ENCODE results near the gene WDFY4.

The WDFY4 gene

DNA sequence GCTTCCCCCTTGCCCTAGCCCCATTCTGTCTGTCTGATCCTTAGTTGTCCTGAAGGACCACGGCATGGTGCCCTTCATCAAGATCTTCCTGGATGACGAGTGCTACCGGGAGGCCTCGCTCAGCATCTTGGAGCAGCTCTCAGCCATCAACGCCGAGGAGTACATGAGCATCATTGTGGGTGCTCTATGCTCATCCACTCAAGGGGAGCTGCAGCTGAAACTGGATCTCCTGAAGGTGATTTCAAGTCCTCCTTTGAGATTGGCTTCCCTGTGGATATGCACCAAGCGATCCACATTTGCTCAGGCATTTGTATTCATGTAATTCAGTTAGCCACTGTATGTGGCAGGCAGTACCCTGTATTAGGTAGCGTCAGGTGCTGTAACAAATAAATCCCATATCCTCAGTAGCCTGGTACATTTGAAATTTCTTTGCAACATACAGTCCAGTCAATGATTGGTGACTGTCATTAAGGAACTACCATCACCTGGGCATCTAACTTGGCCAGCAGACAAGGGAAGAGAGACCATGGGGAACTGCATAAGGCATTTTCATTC lies 51.2 kb downstream of the WDFY4 start:
- H3K27ac ChIP-seq (ENCODE audit: low read length, poor library complexity, severe bottlenecking): no peak overlapping the region
- H2BK15ac ChIP-seq (ENCODE audit: low read depth, poor library complexity, severe bottlenecking): no peak overlapping the region
- peaks cover 12 to 61% of the 10 kb centered on the region in 2 experiments for H3K27me3 ChIP-seq (ENCODE audit: control insufficient read depth in 1 of 2, insufficient read depth in 1 of 2, low read length in 2 of 2)
- H2BK5ac ChIP-seq (ENCODE audit: low read depth, low read length, poor library complexity, severe bottlenecking): no peak overlapping the region
- no peak overlapping the region for H2AK5ac ChIP-seq (ENCODE audit: low read length, severe bottlenecking)
- no peaks in the 10 kb centered on the region for H3K9me3 ChIP-seq (ENCODE audit: control insufficient read depth, low read length)
- no peak overlapping the region for H3K4ac ChIP-seq (ENCODE audit: low read depth in 1 of 2, low read length in 2 of 2)
- no peak overlapping the region for H4K8ac ChIP-seq (ENCODE audit: low read length)
- no peak overlapping the region for H3K4me3 ChIP-seq (ENCODE audit: insufficient read depth in 1 of 2, low read depth in 1 of 2, low read length in 2 of 2)
- H3K9ac ChIP-seq (ENCODE audit: low read length): no peak overlapping the region
- H3K14ac ChIP-seq (ENCODE audit: low read length in 2 of 2): no peak overlapping the region
- H3K23ac ChIP-seq (ENCODE audit: low read length in 2 of 2): no peak overlapping the region
- H3K4me1 ChIP-seq (ENCODE audit: control insufficient read depth, insufficient read depth, low read depth, low read length): no peaks in the 10 kb centered on the region
- H2AFZ ChIP-seq (ENCODE audit: low read depth, low read length): no peak overlapping the region
- H3K4me2 ChIP-seq (ENCODE audit: low read length, poor library complexity, severe bottlenecking): no peak overlapping the region
- DNase-seq: no peak
- H3K36me3 ChIP-seq (ENCODE audit: control insufficient read depth in 1 of 2, insufficient read depth in 2 of 2, low read depth in 1 of 2, low read length in 2 of 2): no peaks in the 10 kb centered on the region
- no peak overlapping the region for H2BK120ac ChIP-seq (ENCODE audit: low read depth, low read length)
- 85% methylated on average over 8 of the region's 8 CpGs for WGBS
- H3K18ac ChIP-seq (ENCODE audit: low read depth in 1 of 2, low read length in 2 of 2): no peak overlapping the region
- H2BK12ac ChIP-seq (ENCODE audit: low read length in 2 of 2): no peak overlapping the region
- no peak overlapping the region for H4K91ac ChIP-seq (ENCODE audit: low read length)
- H3K79me1 ChIP-seq (replicated peaks; ENCODE audit: low read length, poor library complexity, severe bottlenecking): no peaks in the 10 kb centered on the region

DNA sequence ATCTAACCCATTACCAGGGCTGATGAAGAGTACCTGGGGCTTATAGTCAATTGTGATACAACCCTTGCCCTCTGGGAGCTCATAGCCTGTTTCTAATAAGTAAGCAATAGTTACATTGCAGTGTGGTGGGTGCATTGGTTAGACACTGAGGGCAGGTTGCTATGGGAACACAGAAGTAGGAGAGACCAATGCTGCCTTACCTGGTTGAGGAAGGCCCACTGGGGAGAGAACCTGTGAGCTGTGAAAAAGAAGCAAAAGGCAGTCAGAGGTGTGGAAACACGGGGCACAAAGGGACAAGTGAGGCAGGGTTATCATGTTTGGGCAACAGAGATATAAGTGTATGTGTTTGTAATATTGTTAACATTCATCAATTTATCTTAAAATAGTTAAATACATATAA lies 51.9 kb downstream of the WDFY4 start:
- Histone ChIP-seq H3K23ac (ENCODE audit: low read length in 2 of 2) (peak overlapping the region in 1 of 2 experiments; percentile 85), H2BK5ac (ENCODE audit: low read depth, low read length, poor library complexity, severe bottlenecking) (no peak overlapping the region), H3K27me3 (ENCODE audit: control insufficient read depth in 1 of 2, insufficient read depth in 1 of 2, low read length in 2 of 2) (peaks cover 8 to 59% of the 10 kb centered on the region in 2 experiments), H3K18ac (ENCODE audit: low read depth in 1 of 2, low read length in 2 of 2) (no peak overlapping the region), H4K91ac (ENCODE audit: low read length) (no peak overlapping the region), H2AFZ (ENCODE audit: low read depth, low read length) (no peak overlapping the region), H4K8ac (ENCODE audit: low read length) (no peak overlapping the region), H3K36me3 (ENCODE audit: control insufficient read depth in 1 of 2, insufficient read depth in 2 of 2, low read depth in 1 of 2, low read length in 2 of 2) (no peaks in the 10 kb centered on the region), H3K4me3 (ENCODE audit: insufficient read depth in 1 of 2, low read depth in 1 of 2, low read length in 2 of 2) (no peak overlapping the region), H3K14ac (ENCODE audit: low read length in 2 of 2) (no peak overlapping the region), H2BK15ac (ENCODE audit: low read depth, poor library complexity, severe bottlenecking) (no peak overlapping the region), H3K79me1 (replicated peaks; ENCODE audit: low read length, poor library complexity, severe bottlenecking) (no peaks in the 10 kb centered on the region), H2AK5ac (ENCODE audit: low read length, severe bottlenecking) (no peak overlapping the region), H3K4me1 (ENCODE audit: control insufficient read depth, insufficient read depth, low read depth, low read length) (no peaks in the 10 kb centered on the region), H3K27ac (ENCODE audit: low read length, poor library complexity, severe bottlenecking) (no peak overlapping the region), H3K4me2 (ENCODE audit: low read length, poor library complexity, severe bottlenecking) (no peak overlapping the region), H3K9me3 (ENCODE audit: control insufficient read depth, low read length) (no peaks in the 10 kb centered on the region), H3K4ac (ENCODE audit: low read depth in 1 of 2, low read length in 2 of 2) (no peak overlapping the region), H2BK12ac (ENCODE audit: low read length in 2 of 2) (no peak overlapping the region), H3K9ac (ENCODE audit: low read length) (no peak overlapping the region), H2BK120ac (ENCODE audit: low read depth, low read length) (no peak overlapping the region)
- DNase-seq: no peak
- WGBS: no CpG with 5 or more reads among the region's 1 CpG

DNA sequence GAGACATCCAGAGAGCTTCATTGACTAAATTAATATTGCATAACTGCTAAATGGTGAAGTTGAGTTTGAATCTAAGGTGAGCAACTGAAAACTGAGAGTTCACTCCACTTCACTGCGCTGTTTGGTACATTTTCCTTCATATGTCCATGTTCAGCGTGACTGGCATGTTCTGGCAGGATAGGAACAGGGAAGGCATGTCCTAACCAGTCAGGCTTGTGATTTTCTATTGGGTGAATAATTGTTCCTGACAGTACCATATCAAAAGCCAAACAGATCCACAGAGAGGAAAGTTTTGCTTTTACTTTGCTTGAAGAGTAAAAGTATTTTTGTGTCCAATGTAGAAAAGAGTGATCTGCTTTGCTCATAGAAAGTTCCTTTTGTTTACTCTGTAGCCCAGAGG lies 53.2 kb downstream of the WDFY4 start:
- H3K9me3 ChIP-seq (ENCODE audit: control insufficient read depth, low read length): no peaks in the 10 kb centered on the region
- no peak overlapping the region for H3K4me2 ChIP-seq (ENCODE audit: low read length, poor library complexity, severe bottlenecking)
- H3K18ac ChIP-seq (ENCODE audit: low read depth in 1 of 2, low read length in 2 of 2): no peak overlapping the region
- no peak overlapping the region for H2AFZ ChIP-seq (ENCODE audit: low read depth, low read length)
- no peak overlapping the region for H2BK12ac ChIP-seq (ENCODE audit: low read length in 2 of 2)
- no peak overlapping the region for H3K4me3 ChIP-seq (ENCODE audit: insufficient read depth in 1 of 2, low read depth in 1 of 2, low read length in 2 of 2)
- H3K14ac ChIP-seq (ENCODE audit: low read length in 2 of 2): no peak overlapping the region
- H3K79me1 ChIP-seq (replicated peaks; ENCODE audit: low read length, poor library complexity, severe bottlenecking): no peaks in the 10 kb centered on the region
- no peak overlapping the region for H3K23ac ChIP-seq (ENCODE audit: low read length in 2 of 2)
- no peak overlapping the region for H4K8ac ChIP-seq (ENCODE audit: low read length)
- no peak overlapping the region for H3K4ac ChIP-seq (ENCODE audit: low read depth in 1 of 2, low read length in 2 of 2)
- H3K27ac ChIP-seq (ENCODE audit: low read length, poor library complexity, severe bottlenecking): no peak overlapping the region
- no peak overlapping the region for H2BK120ac ChIP-seq (ENCODE audit: low read depth, low read length)
- H3K4me1 ChIP-seq (ENCODE audit: control insufficient read depth, insufficient read depth, low read depth, low read length): no peaks in the 10 kb centered on the region
- no peak overlapping the region for H3K9ac ChIP-seq (ENCODE audit: low read length)
- DNase-seq: no peak
- H2AK5ac ChIP-seq (ENCODE audit: low read length, severe bottlenecking): no peak overlapping the region
- H2BK15ac ChIP-seq (ENCODE audit: low read depth, poor library complexity, severe bottlenecking): no peak overlapping the region
- H2BK5ac ChIP-seq (ENCODE audit: low read depth, low read length, poor library complexity, severe bottlenecking): no peak overlapping the region
- H4K91ac ChIP-seq (ENCODE audit: low read length): no peak overlapping the region
- peaks cover 16 to 52% of the 10 kb centered on the region in 2 experiments for H3K27me3 ChIP-seq (ENCODE audit: control insufficient read depth in 1 of 2, insufficient read depth in 1 of 2, low read length in 2 of 2)
- 76% methylated on average over 2 of the region's 2 CpGs for WGBS
- no peaks in the 10 kb centered on the region for H3K36me3 ChIP-seq (ENCODE audit: control insufficient read depth in 1 of 2, insufficient read depth in 2 of 2, low read depth in 1 of 2, low read length in 2 of 2)

GRCh38 chr10:48739170-48739569 lies 54.5 kb downstream of the WDFY4 start:
- H3K27me3 ChIP-seq (ENCODE audit: control insufficient read depth in 1 of 2, insufficient read depth in 1 of 2, low read length in 2 of 2): peaks cover 17 to 51% of the 10 kb centered on the region in 2 experiments
- no peak overlapping the region for H2BK120ac ChIP-seq (ENCODE audit: low read depth, low read length)
- no peak overlapping the region for H2BK15ac ChIP-seq (ENCODE audit: low read depth, poor library complexity, severe bottlenecking)
- H2AFZ ChIP-seq (ENCODE audit: low read depth, low read length): no peak overlapping the region
- WGBS: 92% methylated on average over 4 of the region's 7 CpGs
- H3K14ac ChIP-seq (ENCODE audit: low read length in 2 of 2): no peak overlapping the region
- H4K8ac ChIP-seq (ENCODE audit: low read length): no peak overlapping the region
- H4K91ac ChIP-seq (ENCODE audit: low read length): no peak overlapping the region
- no peaks in the 10 kb centered on the region for H3K4me1 ChIP-seq (ENCODE audit: control insufficient read depth, insufficient read depth, low read depth, low read length)
- no peak overlapping the region for H3K23ac ChIP-seq (ENCODE audit: low read length in 2 of 2)
- no peak overlapping the region for H2BK12ac ChIP-seq (ENCODE audit: low read length in 2 of 2)
- H3K79me1 ChIP-seq (replicated peaks; ENCODE audit: low read length, poor library complexity, severe bottlenecking): no peaks in the 10 kb centered on the region
- no peak overlapping the region for H2BK5ac ChIP-seq (ENCODE audit: low read depth, low read length, poor library complexity, severe bottlenecking)
- H3K18ac ChIP-seq (ENCODE audit: low read depth in 1 of 2, low read length in 2 of 2): no peak overlapping the region
- H3K9ac ChIP-seq (ENCODE audit: low read length): no peak overlapping the region
- DNase-seq: no peak
- no peak overlapping the region for H3K4me2 ChIP-seq (ENCODE audit: low read length, poor library complexity, severe bottlenecking)
- H3K36me3 ChIP-seq (ENCODE audit: control insufficient read depth in 1 of 2, insufficient read depth in 2 of 2, low read depth in 1 of 2, low read length in 2 of 2): no peaks in the 10 kb centered on the region
- H3K4ac ChIP-seq (ENCODE audit: low read depth in 1 of 2, low read length in 2 of 2): no peak overlapping the region
- no peak overlapping the region for H2AK5ac ChIP-seq (ENCODE audit: low read length, severe bottlenecking)
- H3K27ac ChIP-seq (ENCODE audit: low read length, poor library complexity, severe bottlenecking): no peak overlapping the region
- H3K9me3 ChIP-seq (ENCODE audit: control insufficient read depth, low read length): no peaks in the 10 kb centered on the region
- no peak overlapping the region for H3K4me3 ChIP-seq (ENCODE audit: insufficient read depth in 1 of 2, low read depth in 1 of 2, low read length in 2 of 2)
